H9 (cell line): ENCODE results near the gene TNFSF10. TPM values are rescaled to one million over a fixed set of nuclear protein-coding genes. Genes with fewer than 3 reads are reported as not detected.

ENCODE experiments used
- DNase-seq: peaks from one replicate; pipeline ENCODE4 v3.0.0-alpha.2; 2017
- H2AFZ ChIP-seq: one replicate; pipeline ENCODE4 v1.6.1; 2013; ENCODE audit warnings: mild to moderate bottlenecking, low read length, control low read depth, moderate library complexity
- H2AK5ac ChIP-seq: 2 replicates; pipeline ENCODE4 v1.6.1; 2013; ENCODE audit warnings: low read length, control low read depth, mixed read lengths; ENCODE audit not compliant: insufficient read length
- H2BK120ac ChIP-seq: one replicate; pipeline ENCODE4 v1.6.1; 2013; ENCODE audit warnings: low read depth, mild to moderate bottlenecking, low read length, control low read depth, inconsistent platforms; ENCODE audit not compliant: poor library complexity, severe bottlenecking
- H2BK12ac ChIP-seq: 2 replicates; pipeline ENCODE4 v1.6.1; 2013; ENCODE audit warnings: low read length, control low read depth, mixed read lengths, low read depth; ENCODE audit not compliant: insufficient read length
- H2BK15ac ChIP-seq: 2 replicates; pipeline ENCODE4 v1.6.1; 2013; ENCODE audit warnings: low read depth, low read length, control low read depth
- H2BK20ac ChIP-seq: one replicate; pipeline ENCODE4 v1.6.1; 2013; ENCODE audit warnings: low read depth, mild to moderate bottlenecking, low read length, control low read depth, inconsistent platforms; ENCODE audit not compliant: poor library complexity, severe bottlenecking
- H2BK5ac ChIP-seq: 2 replicates; pipeline ENCODE4 v1.6.1; 2013; ENCODE audit warnings: low read length, control low read depth, mixed read lengths; ENCODE audit not compliant: insufficient read length
- H3K14ac ChIP-seq: 2 replicates; pipeline ENCODE4 v1.6.1; 2013; ENCODE audit warnings: low read length, control low read depth; ENCODE audit not compliant: insufficient read depth
- H3K18ac ChIP-seq: 2 replicates; pipeline ENCODE4 v1.6.1; 2013; ENCODE audit warnings: low read depth, mild to moderate bottlenecking, mixed read lengths, low read length, control low read depth; ENCODE audit not compliant: insufficient read length
- H3K23ac ChIP-seq: 2 replicates; pipeline ENCODE4 v1.6.1; 2013; ENCODE audit warnings: low read length, control low read depth, mixed read lengths, low read depth; ENCODE audit not compliant: insufficient read length
- H3K23me2 ChIP-seq: 2 replicates; pipeline ENCODE4 v1.6.1; 2013; ENCODE audit warnings: low read depth, mild to moderate bottlenecking, mixed read lengths, low read length, control low read depth; ENCODE audit not compliant: insufficient read length, poor library complexity, severe bottlenecking
- H3K27ac ChIP-seq: 2 replicates; pipeline ENCODE4 v1.5.1; 2013; ENCODE audit warnings: low read length, control low read depth, mixed read lengths, low read depth; ENCODE audit not compliant: insufficient read length
- H3K27me3 ChIP-seq: 2 replicates; pipeline ENCODE4 v1.6.1; 2013; ENCODE audit warnings: low read length, control low read depth, inconsistent platforms; ENCODE audit not compliant: insufficient read depth
- H3K4ac ChIP-seq: 2 replicates; pipeline ENCODE4 v1.6.1; 2013; ENCODE audit warnings: low read depth, mild to moderate bottlenecking, control low read depth, inconsistent platforms, low read length, moderate library complexity
- H3K4me1 ChIP-seq: 2 replicates; pipeline ENCODE4 v1.6.1; 2013; ENCODE audit warnings: low read length, control low read depth, inconsistent platforms; ENCODE audit not compliant: insufficient read depth
- H3K4me2 ChIP-seq: 2 replicates; pipeline ENCODE4 v1.6.1; 2013; ENCODE audit warnings: low read length, control low read depth, mixed read lengths; ENCODE audit not compliant: insufficient read length, insufficient read depth
- H3K56ac ChIP-seq: 2 replicates; pipeline ENCODE4 v1.6.1; 2013; ENCODE audit warnings: low read depth, mild to moderate bottlenecking, mixed read lengths, low read length, control low read depth; ENCODE audit not compliant: insufficient read length
- H3K79me1 ChIP-seq: 2 replicates; pipeline ENCODE4 v1.6.1; 2013; ENCODE audit warnings: low read depth, mild to moderate bottlenecking, moderate library complexity, low read length, control low read depth, inconsistent platforms; ENCODE audit not compliant: insufficient read depth, poor library complexity, severe bottlenecking
- H3K79me2 ChIP-seq: 2 replicates; pipeline ENCODE4 v1.6.1; 2013; ENCODE audit warnings: low read length, control low read depth, inconsistent platforms; ENCODE audit not compliant: insufficient read depth
- H3K9ac ChIP-seq: 2 replicates; pipeline ENCODE4 v1.6.1; 2013; ENCODE audit warnings: low read length, control low read depth, mixed read lengths; ENCODE audit not compliant: insufficient read length; ENCODE audit errors: extremely low read depth
- H3K9me3 ChIP-seq: one replicate; pipeline ENCODE4 v1.6.1; 2013; ENCODE audit warnings: low read depth, low read length, inconsistent platforms; ENCODE audit not compliant: control insufficient read depth
- H3T11ph ChIP-seq: one replicate; pipeline ENCODE4 v1.6.1; 2013; ENCODE audit warnings: mild to moderate bottlenecking, low read length, control low read depth, inconsistent platforms
- H4K20me1 ChIP-seq: one replicate; pipeline ENCODE4 v1.6.1; 2013; ENCODE audit not compliant: control insufficient read depth, insufficient read length, insufficient read depth
- H4K5ac ChIP-seq: 2 replicates; pipeline ENCODE4 v1.6.1; 2013; ENCODE audit warnings: low read depth, mild to moderate bottlenecking, mixed read lengths, low read length, control low read depth; ENCODE audit not compliant: insufficient read length
- H4K8ac ChIP-seq: replicated peaks from 2 replicates; pipeline ENCODE4 v1.6.1; 2013; ENCODE audit warnings: low read length, control low read depth, mixed read lengths, low read depth; ENCODE audit not compliant: insufficient read length
- H4K91ac ChIP-seq: 2 replicates; pipeline ENCODE4 v1.6.1; 2013; ENCODE audit warnings: low read depth, mild to moderate bottlenecking, moderate library complexity, mixed read lengths, low read length, control low read depth; ENCODE audit not compliant: insufficient read length
- H3K27ac Mint-ChIP-seq, 3 experiments: 2 replicates in 2 of 3; 3 replicates in 1 of 3; pipeline ENCODE4 v1.8.0; 2020 to 2021; ENCODE audit warnings: mixed read lengths in 3 of 3, mild to moderate bottlenecking in 1 of 3, moderate library complexity in 1 of 3
- H3K27me3 Mint-ChIP-seq: 2 replicates; pipeline ENCODE4 v1.8.0; 2021; ENCODE audit warnings: low read depth, mild to moderate bottlenecking, moderate library complexity, mixed read lengths
- H3K36me3 Mint-ChIP-seq, 3 experiments: 2 replicates in 2 of 3; 3 replicates in 1 of 3; pipeline ENCODE4 v1.8.0; 2020 to 2021; ENCODE audit warnings: low read depth in 3 of 3, mixed read lengths in 3 of 3; ENCODE audit not compliant: insufficient read depth in 1 of 3
- H3K4me1 Mint-ChIP-seq, 2 experiments: 2 replicates each; pipeline ENCODE4 v1.8.0; 2020; ENCODE audit warnings: mixed read lengths in 2 of 2
- H3K4me3 Mint-ChIP-seq, 2 experiments: 2 replicates in 1 of 2; 3 replicates in 1 of 2; pipeline ENCODE4 v1.8.0; 2020 to 2021; ENCODE audit warnings: mild to moderate bottlenecking in 2 of 2, mixed read lengths in 2 of 2, moderate library complexity in 1 of 2
- H3K9me3 Mint-ChIP-seq, 2 experiments: 2 replicates in 1 of 2; 3 replicates in 1 of 2; pipeline ENCODE4 v1.8.0; 2020; ENCODE audit warnings: mild to moderate bottlenecking in 2 of 2, mixed read lengths in 2 of 2, moderate library complexity in 1 of 2
- WGBS: extraction: QIAGEN DNeasy Blood & Tissue Kit; methylation state at CpG from one replicate; pipeline ENCODE4 v1.1.7; 2013; ENCODE audit warnings: missing lambda C conversion rate, low lambda C conversion rate, mixed read lengths; ENCODE audit not compliant: insufficient read length; ENCODE audit errors: extremely low coverage; 5-methylcytosine and 5-hydroxymethylcytosine counted together
- total RNA-seq: library from RNA; stranded (reverse); gene quantifications from 2 replicates; pipeline ENCODE4 v1.2.1, GENCODE V29; 2021
- TF ChIP-seq, protein P1 (sequence below): fragments of 200-600 bp; sonication (generic); conservative IDR thresholded peaks from 3 replicates; pipeline ENCODE4 v1.8.0; 2021; ENCODE audit warnings: antibody characterized with exemption, mild to moderate bottlenecking

Gene TNFSF10
- total RNA-seq, 1 experiment from 2014 or later: not detected

DNA sequence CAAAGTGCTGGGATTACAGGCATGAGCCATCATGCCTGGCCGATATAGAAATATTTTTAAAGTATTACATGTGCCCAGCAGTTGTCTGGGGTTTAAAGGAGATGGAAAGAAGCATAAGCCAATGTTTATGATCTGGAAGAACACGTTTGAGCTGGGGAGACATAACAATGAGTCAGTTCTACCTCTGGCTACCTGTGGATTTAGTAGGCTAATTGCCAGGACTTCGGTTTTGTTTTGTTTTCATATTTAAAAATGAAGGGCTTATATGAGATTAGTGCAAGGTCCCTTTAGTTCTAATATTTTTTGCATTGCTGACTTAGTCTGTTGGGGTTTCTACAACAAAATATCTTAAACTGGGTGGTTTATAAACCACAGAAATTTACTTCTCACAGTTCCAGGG lies 22.9 kb upstream of the TNFSF10 start:
- no peak overlapping the region for H3K27ac ChIP-seq
- no peak overlapping the region for H3K9ac ChIP-seq
- no peaks in the 10 kb centered on the region for H3K23me2 ChIP-seq
- no peak overlapping the region for H2BK15ac ChIP-seq
- no peak for DNase-seq
- no peak overlapping the region for H3T11ph ChIP-seq
- WGBS: no CpG with 5 or more reads among the region's 3 CpGs
- H3K4me1 ChIP-seq: no peaks in the 10 kb centered on the region
- Mint-ChIP-seq H3K36me3 (no peaks in the 10 kb centered on the region), H3K4me3 (no peak overlapping the region), H3K4me1 (peaks cover 4% of the 10 kb centered on the region in 2 experiments; a peak in 1 of 4 replicates), H3K27ac (no peak overlapping the region), H3K9me3 (no peaks in the 10 kb centered on the region), H3K27me3 (no peaks in the 10 kb centered on the region)
- H3K18ac ChIP-seq: no peak overlapping the region
- H3K79me2 ChIP-seq: no peaks in the 10 kb centered on the region
- no peak overlapping the region for H2BK120ac ChIP-seq
- H3K14ac ChIP-seq: no peak overlapping the region
- H3K27me3 ChIP-seq: no peaks in the 10 kb centered on the region
- H2AFZ ChIP-seq: no peak overlapping the region
- H3K4me2 ChIP-seq: no peak overlapping the region
- H3K4ac ChIP-seq: no peak overlapping the region
- H4K8ac ChIP-seq: no peak overlapping the region
- no peak overlapping the region for H2BK12ac ChIP-seq
- H2BK20ac ChIP-seq: no peak overlapping the region
- H4K5ac ChIP-seq: no peak overlapping the region
- no peak overlapping the region for H2AK5ac ChIP-seq
- no peaks in the 10 kb centered on the region for H3K79me1 ChIP-seq
- no peak overlapping the region for H3K23ac ChIP-seq
- no peak overlapping the region for H4K91ac ChIP-seq
- H3K56ac ChIP-seq: no peak overlapping the region
- no peaks in the 10 kb centered on the region for H4K20me1 ChIP-seq
- H2BK5ac ChIP-seq: no peak overlapping the region
- TF ChIP-seq, protein P1, sequence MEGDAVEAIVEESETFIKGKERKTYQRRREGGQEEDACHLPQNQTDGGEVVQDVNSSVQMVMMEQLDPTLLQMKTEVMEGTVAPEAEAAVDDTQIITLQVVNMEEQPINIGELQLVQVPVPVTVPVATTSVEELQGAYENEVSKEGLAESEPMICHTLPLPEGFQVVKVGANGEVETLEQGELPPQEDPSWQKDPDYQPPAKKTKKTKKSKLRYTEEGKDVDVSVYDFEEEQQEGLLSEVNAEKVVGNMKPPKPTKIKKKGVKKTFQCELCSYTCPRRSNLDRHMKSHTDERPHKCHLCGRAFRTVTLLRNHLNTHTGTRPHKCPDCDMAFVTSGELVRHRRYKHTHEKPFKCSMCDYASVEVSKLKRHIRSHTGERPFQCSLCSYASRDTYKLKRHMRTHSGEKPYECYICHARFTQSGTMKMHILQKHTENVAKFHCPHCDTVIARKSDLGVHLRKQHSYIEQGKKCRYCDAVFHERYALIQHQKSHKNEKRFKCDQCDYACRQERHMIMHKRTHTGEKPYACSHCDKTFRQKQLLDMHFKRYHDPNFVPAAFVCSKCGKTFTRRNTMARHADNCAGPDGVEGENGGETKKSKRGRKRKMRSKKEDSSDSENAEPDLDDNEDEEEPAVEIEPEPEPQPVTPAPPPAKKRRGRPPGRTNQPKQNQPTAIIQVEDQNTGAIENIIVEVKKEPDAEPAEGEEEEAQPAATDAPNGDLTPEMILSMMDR: no peak
- H3K9me3 ChIP-seq: no peaks in the 10 kb centered on the region
